Spleen (tissue), 7 donors: ENCODE measurements around the gene TTLL8.

Source experiments
- POLR2A ChIP-seq, 3 donors: fragments of 450-650 bp; IDR thresholded peaks; one replicate each; pipeline ENCODE4 v1.5.1; 2017; ENCODE audit warnings: antibody characterized with exemption in 3 of 3, mild to moderate bottlenecking in 1 of 3
- POLR2AphosphoS5 ChIP-seq, 3 donors: sonication (generic); formaldehyde crosslinking; IDR thresholded peaks; one replicate each; pipeline ENCODE4 v1.5.1; 2017; ENCODE audit warnings: antibody characterized with exemption in 3 of 3
- TF ChIP-seq, protein P1 (sequence below), 11 experiments: fragments of 200-600 bp in 7 of 11; fragments of 450-650 bp in 4 of 11; sonication (generic) in 4 of 11; IDR thresholded peaks in 8 of 11; conservative IDR thresholded peaks in 3 of 11; 1 replicate in 7 of 11; 2 replicates in 4 of 11; pipeline versions ENCODE4 v1.4.0 to v1.8.0; 2016 to 2021; ENCODE audit warnings: antibody characterized with exemption in 11 of 11, inconsistent platforms in 4 of 11, mild to moderate bottlenecking in 1 of 11
- donor health status: DM: no; HTN: no; CAD: no; lungs with moderate emphysema.
- donor health status: DM: no; HTN: no; CAD: no.
- donor health status: DM: no; HTN: no; CAD: no.

DNA sequence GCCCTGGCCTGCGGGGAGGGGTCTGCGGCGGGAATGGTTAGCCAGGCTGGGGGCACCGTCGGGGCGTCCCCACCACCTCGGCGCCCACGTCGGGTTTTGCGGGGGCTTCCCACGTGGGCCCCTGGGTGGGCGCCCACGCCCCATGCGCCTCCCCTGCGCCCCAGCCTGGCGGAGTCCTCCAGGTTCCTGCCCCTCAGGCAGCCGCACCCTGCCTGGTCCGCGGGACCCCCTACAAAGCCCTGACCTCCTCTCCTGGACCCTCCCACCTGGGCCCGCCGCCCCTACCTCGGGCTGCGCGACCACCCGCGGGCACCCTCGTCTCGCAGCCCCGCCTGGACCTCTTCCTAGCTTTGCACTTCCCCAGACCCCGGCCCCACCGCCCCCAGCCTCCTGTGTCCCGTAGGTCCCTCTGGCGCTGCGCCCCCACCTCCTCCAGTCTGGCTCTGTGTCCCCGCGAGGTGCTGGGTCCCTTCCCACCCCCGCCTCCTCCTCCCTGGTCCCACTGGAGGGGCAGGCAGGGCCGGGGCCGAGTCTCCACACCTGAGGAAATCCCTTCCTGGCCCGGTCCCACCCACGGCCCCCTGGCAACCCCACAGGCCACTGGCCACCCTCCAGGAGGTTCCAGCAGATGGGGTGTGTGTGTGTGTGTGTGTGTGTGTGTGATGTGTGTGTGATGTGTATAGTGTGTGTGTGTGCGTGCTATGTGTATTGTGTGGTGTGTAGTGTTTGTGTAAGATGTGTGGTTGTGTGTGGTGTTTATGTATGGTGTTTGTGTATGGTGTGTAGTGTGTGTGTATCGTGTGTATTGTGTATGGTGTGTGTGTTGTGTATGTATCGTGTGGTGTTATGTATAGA lies 85.7 kb downstream of the TTLL8 start:
- TF ChIP-seq, protein P1, sequence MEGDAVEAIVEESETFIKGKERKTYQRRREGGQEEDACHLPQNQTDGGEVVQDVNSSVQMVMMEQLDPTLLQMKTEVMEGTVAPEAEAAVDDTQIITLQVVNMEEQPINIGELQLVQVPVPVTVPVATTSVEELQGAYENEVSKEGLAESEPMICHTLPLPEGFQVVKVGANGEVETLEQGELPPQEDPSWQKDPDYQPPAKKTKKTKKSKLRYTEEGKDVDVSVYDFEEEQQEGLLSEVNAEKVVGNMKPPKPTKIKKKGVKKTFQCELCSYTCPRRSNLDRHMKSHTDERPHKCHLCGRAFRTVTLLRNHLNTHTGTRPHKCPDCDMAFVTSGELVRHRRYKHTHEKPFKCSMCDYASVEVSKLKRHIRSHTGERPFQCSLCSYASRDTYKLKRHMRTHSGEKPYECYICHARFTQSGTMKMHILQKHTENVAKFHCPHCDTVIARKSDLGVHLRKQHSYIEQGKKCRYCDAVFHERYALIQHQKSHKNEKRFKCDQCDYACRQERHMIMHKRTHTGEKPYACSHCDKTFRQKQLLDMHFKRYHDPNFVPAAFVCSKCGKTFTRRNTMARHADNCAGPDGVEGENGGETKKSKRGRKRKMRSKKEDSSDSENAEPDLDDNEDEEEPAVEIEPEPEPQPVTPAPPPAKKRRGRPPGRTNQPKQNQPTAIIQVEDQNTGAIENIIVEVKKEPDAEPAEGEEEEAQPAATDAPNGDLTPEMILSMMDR (IDR thresholded peaks at IDR 0.05 in 8 of 11, conservative IDR thresholded peaks at IDR 0.05 in 3 of 11), result no peak
- TF ChIP-seq POLR2A (IDR thresholded peaks at IDR 0.05) (no peak), POLR2AphosphoS5 (IDR thresholded peaks at IDR 0.05) (no peak)
